ENCODE results near the gene FAM234A. TPM values are rescaled to one million over a fixed set of nuclear protein-coding genes. Genes with fewer than 3 reads are reported as not detected.
"Not testable (repeated sequence)": the region's sequence is repeated elsewhere in the genome, so short reads cannot be mapped to it uniquely, and the experiment has no call there.

FAM234A gene
- total RNA-seq, 1 donor from 2014 or later, result 23.5 TPM

GRCh38 chr16:252366-253337, 18.0 kb downstream of the FAM234A start:
- H3K27ac ChIP-seq (ENCODE audit: low read depth, low read length), result no peak overlapping the region
- peaks cover 0 to 2% (median 0%) of the 10 kb centered on the region in 3 donors for H3K4me1 ChIP-seq (ENCODE audit: control insufficient read depth in 3 of 3, insufficient read depth in 3 of 3, low read length in 3 of 3)
- no peaks in the 10 kb centered on the region for H3K27me3 ChIP-seq (ENCODE audit: control insufficient read depth in 3 of 3, insufficient read depth in 3 of 3, low read length in 3 of 3)
- peaks cover 38 to 42% (median 38%) of the 10 kb centered on the region in 3 donors for H3K36me3 ChIP-seq (ENCODE audit: control insufficient read depth in 3 of 3, insufficient read depth in 3 of 3, low read length in 3 of 3)
- H3K9ac ChIP-seq (ENCODE audit: low read depth in 1 of 3, low read length in 3 of 3), result peak overlapping the region in 1 of 3 donors; percentile 21
- no peaks in the 10 kb centered on the region for H3K9me3 ChIP-seq (ENCODE audit: control insufficient read depth in 3 of 3, low read length in 3 of 3)
- H3K4me3 ChIP-seq (ENCODE audit: low read length in 3 of 3), result no peak overlapping the region

- peaks cover 0 to 2% (median 0%) of the 10 kb centered on the region in 3 donors for H3K4me1 ChIP-seq (ENCODE audit: control insufficient read depth in 3 of 3, insufficient read depth in 3 of 3, low read length in 3 of 3)
- no peak overlapping the region for H3K9ac ChIP-seq (ENCODE audit: low read depth in 1 of 3, low read length in 3 of 3)
- peaks cover 38 to 42% (median 38%) of the 10 kb centered on the region in 3 donors for H3K36me3 ChIP-seq (ENCODE audit: control insufficient read depth in 3 of 3, insufficient read depth in 3 of 3, low read length in 3 of 3)
- no peak overlapping the region for H3K27ac ChIP-seq (ENCODE audit: low read depth, low read length)
- H3K4me3 ChIP-seq (ENCODE audit: low read length in 3 of 3), result no peak overlapping the region
- H3K9me3 ChIP-seq (ENCODE audit: control insufficient read depth in 3 of 3, low read length in 3 of 3), result no peaks in the 10 kb centered on the region
- H3K27me3 ChIP-seq (ENCODE audit: control insufficient read depth in 3 of 3, insufficient read depth in 3 of 3, low read length in 3 of 3), result no peaks in the 10 kb centered on the region
Observed at GRCh38 chr16:253833-254232, 19.2 kb downstream of the FAM234A start.

GRCh38 chr16:254461-254860, 19.8 kb downstream of the FAM234A start:
- no peak overlapping the region for H3K9ac ChIP-seq (ENCODE audit: low read depth in 1 of 3, low read length in 3 of 3)
- H3K27me3 ChIP-seq (ENCODE audit: control insufficient read depth in 3 of 3, insufficient read depth in 3 of 3, low read length in 3 of 3), result no peaks in the 10 kb centered on the region
- peaks cover 0 to 2% (median 0%) of the 10 kb centered on the region in 3 donors for H3K4me1 ChIP-seq (ENCODE audit: control insufficient read depth in 3 of 3, insufficient read depth in 3 of 3, low read length in 3 of 3)
- H3K27ac ChIP-seq (ENCODE audit: low read depth, low read length), result no peak overlapping the region
- H3K9me3 ChIP-seq (ENCODE audit: control insufficient read depth in 3 of 3, low read length in 3 of 3), result no peaks in the 10 kb centered on the region
- H3K4me3 ChIP-seq (ENCODE audit: low read length in 3 of 3), result no peak overlapping the region
- peaks cover 34 to 42% (median 37%) of the 10 kb centered on the region in 3 donors for H3K36me3 ChIP-seq (ENCODE audit: control insufficient read depth in 3 of 3, insufficient read depth in 3 of 3, low read length in 3 of 3)

- Histone ChIP-seq H3K4me3 (ENCODE audit: low read length in 3 of 3) (no peak overlapping the region), H3K27ac (ENCODE audit: low read depth, low read length) (no peak overlapping the region), H3K27me3 (ENCODE audit: control insufficient read depth in 3 of 3, insufficient read depth in 3 of 3, low read length in 3 of 3) (no peaks in the 10 kb centered on the region), H3K9me3 (ENCODE audit: control insufficient read depth in 3 of 3, low read length in 3 of 3) (no peaks in the 10 kb centered on the region), H3K9ac (ENCODE audit: low read depth in 1 of 3, low read length in 3 of 3) (no peak overlapping the region), H3K4me1 (ENCODE audit: control insufficient read depth in 3 of 3, insufficient read depth in 3 of 3, low read length in 3 of 3) (peaks cover 0 to 2% (median 0%) of the 10 kb centered on the region in 3 donors), H3K36me3 (ENCODE audit: control insufficient read depth in 3 of 3, insufficient read depth in 3 of 3, low read length in 3 of 3) (peaks cover 36 to 45% (median 39%) of the 10 kb centered on the region in 3 donors)
Observed at GRCh38 chr16:255183-255582, 20.6 kb downstream of the FAM234A start.

GRCh38 chr16:258091-258490, 23.5 kb downstream of the FAM234A start:
- not testable (repeated sequence) for H3K27me3 ChIP-seq (ENCODE audit: control insufficient read depth in 3 of 3, insufficient read depth in 3 of 3, low read length in 3 of 3); H3K27ac ChIP-seq (ENCODE audit: low read depth, low read length); H3K9ac ChIP-seq (ENCODE audit: low read depth in 1 of 3, low read length in 3 of 3); H3K4me3 ChIP-seq (ENCODE audit: low read length in 3 of 3); H3K4me1 ChIP-seq (ENCODE audit: control insufficient read depth in 3 of 3, insufficient read depth in 3 of 3, low read length in 3 of 3); H3K9me3 ChIP-seq (ENCODE audit: control insufficient read depth in 3 of 3, low read length in 3 of 3)
- H3K36me3 ChIP-seq (ENCODE audit: control insufficient read depth in 3 of 3, insufficient read depth in 3 of 3, low read length in 3 of 3), result peaks cover 47 to 54% (median 49%) of the 10 kb centered on the region in 3 donors

GRCh38 chr16:259226-259625, 24.6 kb downstream of the FAM234A start:
- Histone ChIP-seq H3K4me1 (ENCODE audit: control insufficient read depth in 3 of 3, insufficient read depth in 3 of 3, low read length in 3 of 3) (no peaks in the 10 kb centered on the region), H3K36me3 (ENCODE audit: control insufficient read depth in 3 of 3, insufficient read depth in 3 of 3, low read length in 3 of 3) (peaks cover 52 to 61% (median 53%) of the 10 kb centered on the region in 3 donors), H3K9ac (ENCODE audit: low read depth in 1 of 3, low read length in 3 of 3) (no peak overlapping the region), H3K27me3 (ENCODE audit: control insufficient read depth in 3 of 3, insufficient read depth in 3 of 3, low read length in 3 of 3) (no peaks in the 10 kb centered on the region), H3K4me3 (ENCODE audit: low read length in 3 of 3) (no peak overlapping the region), H3K9me3 (ENCODE audit: control insufficient read depth in 3 of 3, low read length in 3 of 3) (no peaks in the 10 kb centered on the region), H3K27ac (ENCODE audit: low read depth, low read length) (no peak overlapping the region)

- Histone ChIP-seq H3K4me3 (ENCODE audit: low read length in 3 of 3) (no peak overlapping the region), H3K4me1 (ENCODE audit: control insufficient read depth in 3 of 3, insufficient read depth in 3 of 3, low read length in 3 of 3) (no peaks in the 10 kb centered on the region), H3K36me3 (ENCODE audit: control insufficient read depth in 3 of 3, insufficient read depth in 3 of 3, low read length in 3 of 3) (peaks cover 55 to 60% (median 55%) of the 10 kb centered on the region in 3 donors), H3K9me3 (ENCODE audit: control insufficient read depth in 3 of 3, low read length in 3 of 3) (no peaks in the 10 kb centered on the region), H3K9ac (ENCODE audit: low read depth in 1 of 3, low read length in 3 of 3) (no peak overlapping the region), H3K27ac (ENCODE audit: low read depth, low read length) (no peak overlapping the region), H3K27me3 (ENCODE audit: control insufficient read depth in 3 of 3, insufficient read depth in 3 of 3, low read length in 3 of 3) (no peaks in the 10 kb centered on the region)
Observed at GRCh38 chr16:259814-260253, 25.2 kb downstream of the FAM234A start.

GRCh38 chr16:260326-260725, 25.7 kb downstream of the FAM234A start:
- Histone ChIP-seq H3K9me3 (ENCODE audit: control insufficient read depth in 3 of 3, low read length in 3 of 3) (no peaks in the 10 kb centered on the region), H3K27me3 (ENCODE audit: control insufficient read depth in 3 of 3, insufficient read depth in 3 of 3, low read length in 3 of 3) (no peaks in the 10 kb centered on the region), H3K27ac (ENCODE audit: low read depth, low read length) (no peak overlapping the region), H3K9ac (ENCODE audit: low read depth in 1 of 3, low read length in 3 of 3) (no peak overlapping the region), H3K36me3 (ENCODE audit: control insufficient read depth in 3 of 3, insufficient read depth in 3 of 3, low read length in 3 of 3) (peaks cover 57 to 59% (median 59%) of the 10 kb centered on the region in 3 donors), H3K4me1 (ENCODE audit: control insufficient read depth in 3 of 3, insufficient read depth in 3 of 3, low read length in 3 of 3) (peaks cover 0 to under 1% (median 0%) of the 10 kb centered on the region in 3 donors), H3K4me3 (ENCODE audit: low read length in 3 of 3) (no peak overlapping the region)

- Histone ChIP-seq H3K27ac (ENCODE audit: low read depth, low read length) (no peak overlapping the region), H3K9me3 (ENCODE audit: control insufficient read depth in 3 of 3, low read length in 3 of 3) (no peaks in the 10 kb centered on the region), H3K4me3 (ENCODE audit: low read length in 3 of 3) (no peak overlapping the region), H3K27me3 (ENCODE audit: control insufficient read depth in 3 of 3, insufficient read depth in 3 of 3, low read length in 3 of 3) (no peaks in the 10 kb centered on the region), H3K4me1 (ENCODE audit: control insufficient read depth in 3 of 3, insufficient read depth in 3 of 3, low read length in 3 of 3) (peaks cover 3 to 7% (median 7%) of the 10 kb centered on the region in 3 donors), H3K9ac (ENCODE audit: low read depth in 1 of 3, low read length in 3 of 3) (no peak overlapping the region), H3K36me3 (ENCODE audit: control insufficient read depth in 3 of 3, insufficient read depth in 3 of 3, low read length in 3 of 3) (peaks cover 50 to 58% (median 53%) of the 10 kb centered on the region in 3 donors)
Observed at GRCh38 chr16:261031-261691, 26.5 kb downstream of the FAM234A start.
